DOHH2 (cell line): ENCODE data around the gene SOWAHC.

Source experiments
- H3F3A ChIP-seq: fragments of 200-600 bp; sonication (generic), shearing (Covaris generic); 2 replicates; pipeline ENCODE4 v1.6.0; 2016; ENCODE audit warnings: antibody characterized with exemption, mild to moderate bottlenecking; ENCODE audit not compliant: control insufficient read depth, insufficient read depth
- H3K27ac ChIP-seq: fragments of 200-600 bp; sonication (generic); 2 replicates; pipeline ENCODE4 v1.5.1; 2014; ENCODE audit warnings: low read depth, mild to moderate bottlenecking, low read length, moderate library complexity
- H3K27me3 ChIP-seq: fragments of 200-600 bp; sonication (generic); 2 replicates; pipeline ENCODE4 v1.6.1; 2014; ENCODE audit warnings: mild to moderate bottlenecking, low read length, mixed read lengths; ENCODE audit not compliant: control insufficient read depth
- H3K36me3 ChIP-seq: fragments of 200-600 bp; sonication (generic); 2 replicates; pipeline ENCODE4 v1.6.1; 2014; ENCODE audit warnings: mild to moderate bottlenecking, low read length, moderate library complexity, mixed read lengths; ENCODE audit not compliant: control insufficient read depth
- H3K4me1 ChIP-seq: fragments of 200-600 bp; sonication (generic); 2 replicates; pipeline ENCODE4 v1.6.1; 2014; ENCODE audit warnings: mild to moderate bottlenecking, low read length, mixed read lengths; ENCODE audit not compliant: control insufficient read depth
- H3K4me2 ChIP-seq: fragments of 200-600 bp; sonication (generic); 2 replicates; pipeline ENCODE4 v1.6.0; 2014; ENCODE audit warnings: mild to moderate bottlenecking, low read length, moderate library complexity
- H3K4me3 ChIP-seq: fragments of 200-600 bp; sonication (generic); 2 replicates; pipeline ENCODE4 v1.5.1; 2014; ENCODE audit warnings: mild to moderate bottlenecking, low read length, mixed read lengths
- H3K79me2 ChIP-seq: fragments of 200-600 bp; sonication (generic); 2 replicates; pipeline ENCODE4 v1.6.1; 2014; ENCODE audit warnings: mild to moderate bottlenecking, low read length, mixed read lengths; ENCODE audit not compliant: control insufficient read depth
- H3K9me2 ChIP-seq: fragments of 200-600 bp; sonication (generic); replicated peaks from 2 replicates; pipeline ENCODE4 v1.6.1; 2014; ENCODE audit warnings: mild to moderate bottlenecking, low read length, mixed read lengths; ENCODE audit not compliant: control insufficient read depth
- H3K9me3 ChIP-seq: fragments of 200-600 bp; sonication (generic); 2 replicates; pipeline ENCODE4 v1.6.1; 2014; ENCODE audit warnings: antibody characterized with exemption, low read length, mixed read lengths; ENCODE audit not compliant: control insufficient read depth, insufficient read depth
- H4K20me1 ChIP-seq: fragments of 200-600 bp; sonication (generic); 2 replicates; pipeline ENCODE4 v1.6.0; 2014; ENCODE audit warnings: low read depth, mild to moderate bottlenecking, antibody characterized with exemption, low read length, moderate library complexity; ENCODE audit not compliant: control insufficient read depth, insufficient read depth
- EZH2phosphoT487 ChIP-seq: fragments of 200-600 bp; sonication (generic); IDR thresholded peaks from 2 replicates; pipeline ENCODE4 v1.6.1; 2017; ENCODE audit warnings: borderline replicate concordance, mild to moderate bottlenecking, antibody characterized with exemption, low read length, moderate library complexity, mixed read lengths
- TF ChIP-seq, protein P1 (sequence below): fragments of 200-600 bp; sonication (generic); IDR thresholded peaks from one replicate; pipeline ENCODE4 v1.5.1; 2014; ENCODE audit warnings: antibody characterized with exemption, mild to moderate bottlenecking, low read depth, low read length; ENCODE audit not compliant: poor library complexity, severe bottlenecking

Gene SOWAHC

DNA sequence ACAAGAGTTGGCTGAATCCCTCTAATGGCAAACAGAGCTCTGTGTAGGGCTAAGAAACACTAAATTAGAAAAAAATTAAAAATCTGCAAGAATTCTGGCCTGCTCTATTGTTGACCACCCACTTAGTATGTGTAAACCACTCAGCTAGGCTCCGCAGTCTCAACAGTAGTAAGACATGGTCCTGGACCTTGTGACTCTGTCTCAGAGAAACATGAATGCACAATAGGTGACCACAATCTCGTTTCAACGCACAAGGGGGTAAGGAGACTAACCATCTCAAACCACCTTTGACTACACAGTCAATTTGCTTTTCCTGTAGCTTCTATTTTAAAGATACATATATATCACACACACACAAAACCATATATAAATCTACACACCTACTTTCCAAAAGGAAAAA is 16.9 kb upstream of the SOWAHC start:
- H3K27ac ChIP-seq: no peak overlapping the region
- no peak for TF ChIP-seq EZH2phosphoT487
- TF ChIP-seq, protein P1, sequence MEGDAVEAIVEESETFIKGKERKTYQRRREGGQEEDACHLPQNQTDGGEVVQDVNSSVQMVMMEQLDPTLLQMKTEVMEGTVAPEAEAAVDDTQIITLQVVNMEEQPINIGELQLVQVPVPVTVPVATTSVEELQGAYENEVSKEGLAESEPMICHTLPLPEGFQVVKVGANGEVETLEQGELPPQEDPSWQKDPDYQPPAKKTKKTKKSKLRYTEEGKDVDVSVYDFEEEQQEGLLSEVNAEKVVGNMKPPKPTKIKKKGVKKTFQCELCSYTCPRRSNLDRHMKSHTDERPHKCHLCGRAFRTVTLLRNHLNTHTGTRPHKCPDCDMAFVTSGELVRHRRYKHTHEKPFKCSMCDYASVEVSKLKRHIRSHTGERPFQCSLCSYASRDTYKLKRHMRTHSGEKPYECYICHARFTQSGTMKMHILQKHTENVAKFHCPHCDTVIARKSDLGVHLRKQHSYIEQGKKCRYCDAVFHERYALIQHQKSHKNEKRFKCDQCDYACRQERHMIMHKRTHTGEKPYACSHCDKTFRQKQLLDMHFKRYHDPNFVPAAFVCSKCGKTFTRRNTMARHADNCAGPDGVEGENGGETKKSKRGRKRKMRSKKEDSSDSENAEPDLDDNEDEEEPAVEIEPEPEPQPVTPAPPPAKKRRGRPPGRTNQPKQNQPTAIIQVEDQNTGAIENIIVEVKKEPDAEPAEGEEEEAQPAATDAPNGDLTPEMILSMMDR: no peak
- no peaks in the 10 kb centered on the region for H3K9me3 ChIP-seq
- H3K4me3 ChIP-seq: no peak overlapping the region
- H3K79me2 ChIP-seq: no peaks in the 10 kb centered on the region
- H4K20me1 ChIP-seq: no peaks in the 10 kb centered on the region
- no peaks in the 10 kb centered on the region for H3K36me3 ChIP-seq
- no peaks in the 10 kb centered on the region for H3K27me3 ChIP-seq
- no peaks in the 10 kb centered on the region for H3K4me1 ChIP-seq
- no peaks in the 10 kb centered on the region for H3K9me2 ChIP-seq
- no peak overlapping the region for H3K4me2 ChIP-seq
- no peaks in the 10 kb centered on the region for H3F3A ChIP-seq

DNA sequence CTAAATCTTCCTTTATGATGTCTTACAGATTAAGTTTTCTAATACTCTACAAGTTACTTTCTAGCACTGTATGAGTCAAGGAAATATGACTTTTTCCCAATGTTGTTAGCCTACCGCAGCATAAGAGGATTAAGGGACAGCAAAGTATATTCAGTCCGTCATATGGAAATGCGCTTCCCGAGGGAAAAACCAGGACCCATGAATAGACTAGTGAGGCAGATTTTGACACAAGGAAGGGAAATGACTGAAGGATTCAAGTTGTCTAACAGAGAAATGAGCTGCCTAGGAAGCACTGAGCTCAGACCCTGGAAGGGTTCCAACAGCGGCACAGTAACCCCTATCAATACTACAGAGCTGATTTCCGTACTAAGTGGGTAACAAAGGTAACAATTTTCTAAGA is 12.4 kb upstream of the SOWAHC start:
- Histone ChIP-seq H3K9me2 (no peaks in the 10 kb centered on the region), H3K4me3 (no peak overlapping the region), H3K4me1 (no peaks in the 10 kb centered on the region), H3K27ac (no peak overlapping the region), H3K9me3 (no peaks in the 10 kb centered on the region), H3K4me2 (no peak overlapping the region), H3K79me2 (no peaks in the 10 kb centered on the region), H4K20me1 (no peaks in the 10 kb centered on the region), H3K36me3 (no peaks in the 10 kb centered on the region), H3F3A (no peaks in the 10 kb centered on the region), H3K27me3 (no peaks in the 10 kb centered on the region)
- TF ChIP-seq, protein P1: no peak
- no peak for TF ChIP-seq EZH2phosphoT487

GRCh38 chr2:109602617-109603188 is 11.5 kb upstream of the SOWAHC start:
- H3K27me3 ChIP-seq: no peaks in the 10 kb centered on the region
- H3K4me1 ChIP-seq: no peaks in the 10 kb centered on the region
- H3K79me2 ChIP-seq: no peaks in the 10 kb centered on the region
- H3K36me3 ChIP-seq: no peaks in the 10 kb centered on the region
- TF ChIP-seq EZH2phosphoT487: no peak
- TF ChIP-seq, protein P1: no peak
- H4K20me1 ChIP-seq: no peaks in the 10 kb centered on the region
- no peaks in the 10 kb centered on the region for H3K9me3 ChIP-seq
- no peak overlapping the region for H3K27ac ChIP-seq
- no peak overlapping the region for H3K4me3 ChIP-seq
- H3K9me2 ChIP-seq: no peaks in the 10 kb centered on the region
- H3F3A ChIP-seq: no peaks in the 10 kb centered on the region
- H3K4me2 ChIP-seq: no peak overlapping the region

DNA sequence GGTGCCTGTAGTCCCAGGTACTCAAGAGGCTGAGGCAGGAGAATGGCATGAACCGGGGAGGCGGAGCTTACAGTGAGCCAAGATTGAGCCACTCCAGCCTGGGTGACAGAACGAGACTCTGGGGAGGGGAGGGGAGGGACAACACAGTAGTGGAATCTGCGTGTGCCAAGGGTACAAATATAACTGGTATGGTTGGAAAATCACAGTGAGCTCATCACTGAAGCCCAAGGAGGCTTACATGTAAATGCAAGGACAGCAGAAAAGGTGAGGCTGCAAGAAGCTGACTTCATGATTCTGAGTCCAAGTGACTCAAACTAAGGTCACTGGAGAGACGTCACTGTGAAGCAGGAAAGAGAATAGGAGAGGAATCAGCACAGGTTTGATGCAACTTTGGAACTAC is 9.6 kb upstream of the SOWAHC start:
- Histone ChIP-seq H3K4me2 (no peak overlapping the region), H4K20me1 (no peaks in the 10 kb centered on the region), H3K9me3 (no peaks in the 10 kb centered on the region), H3K9me2 (no peaks in the 10 kb centered on the region), H3K27ac (no peak overlapping the region), H3K4me1 (no peaks in the 10 kb centered on the region), H3K36me3 (no peaks in the 10 kb centered on the region), H3F3A (no peaks in the 10 kb centered on the region), H3K4me3 (no peak overlapping the region), H3K27me3 (no peaks in the 10 kb centered on the region), H3K79me2 (no peaks in the 10 kb centered on the region)
- TF ChIP-seq EZH2phosphoT487: no peak
- TF ChIP-seq, protein P1: no peak
